PC-9 (cell line): ENCODE results near the gene ZNF512B. TPM values are rescaled to one million over a fixed set of nuclear protein-coding genes. Genes with fewer than 3 reads are reported as not detected.

Source experiments
- BruUV-seq: library from RNA; stranded (reverse); fragments of 400-500 nt; replicated peaks from 2 replicates; lab custom pipeline; 2021; lab: Mats Ljungman, UMichigan
- CTCF ChIA-PET: fragments of 300-600 bp; sonication (Branson Sonifier 250); formaldehyde crosslinking; loops from one replicate; lab custom pipeline; 2022; ENCODE audit warnings: antibody characterized with exemption; lab: Charles Lee
- POLR2A ChIA-PET: fragments of 300-600 bp; sonication (Branson Sonifier 250); formaldehyde crosslinking; loops from one replicate; lab custom pipeline; 2022; ENCODE audit warnings: antibody characterized with exemption; ENCODE audit not compliant: unreplicated experiment; lab: Charles Lee
- DNase-seq, 2 experiments: peaks; one replicate each; pipeline versions ENCODE4 v3.0.0 to v3.0.0-alpha.2; 2015 to 2022; ENCODE audit warnings: mixed read lengths in 1 of 2
- H2AFZ ChIP-seq: fragments of 200-600 bp; sonication (generic); 2 replicates; pipeline ENCODE4 v1.8.1; 2017; ENCODE audit warnings: antibody characterized with exemption
- H3F3A ChIP-seq: fragments of 200-600 bp; sonication (generic); 2 replicates; pipeline ENCODE4 v1.8.1; 2017; ENCODE audit warnings: antibody characterized with exemption, mild to moderate bottlenecking, low read depth; ENCODE audit not compliant: insufficient read depth
- H3K27ac ChIP-seq: fragments of 200-600 bp; sonication (generic); 2 replicates; pipeline ENCODE4 v1.6.1; 2016; ENCODE audit warnings: mixed run types
- H3K27me3 ChIP-seq: fragments of 200-600 bp; sonication (generic); 2 replicates; pipeline ENCODE4 v1.6.1; 2016; ENCODE audit warnings: low read depth, mixed run types; ENCODE audit not compliant: insufficient read depth
- H3K36me3 ChIP-seq: fragments of 200-600 bp; sonication (generic); 2 replicates; pipeline ENCODE4 v1.6.1; 2016; ENCODE audit warnings: low read depth, mixed run types
- H3K4me1 ChIP-seq: fragments of 200-600 bp; sonication (generic); replicated peaks from 2 replicates; pipeline ENCODE4 v1.6.1; 2016; ENCODE audit warnings: mixed run types; ENCODE audit not compliant: insufficient read depth
- H3K4me2 ChIP-seq: fragments of 200-600 bp; sonication (generic); 2 replicates; pipeline ENCODE4 v1.6.1; 2017; ENCODE audit warnings: mixed run types
- H3K4me3 ChIP-seq: fragments of 200-600 bp; sonication (generic); 2 replicates; pipeline ENCODE4 v1.6.1; 2016; ENCODE audit warnings: mixed run types
- H3K79me2 ChIP-seq: fragments of 200-600 bp; sonication (generic); 2 replicates; pipeline ENCODE4 v1.6.1; 2017; ENCODE audit warnings: low read depth, mixed run types
- H3K9me2 ChIP-seq: fragments of 200-600 bp; sonication (generic); 2 replicates; pipeline ENCODE4 v1.8.1; 2017; ENCODE audit warnings: mild to moderate bottlenecking; ENCODE audit not compliant: insufficient read depth
- H3K9me3 ChIP-seq: fragments of 200-600 bp; sonication (generic); 2 replicates; pipeline ENCODE4 v1.8.1; 2016; ENCODE audit warnings: low read depth; ENCODE audit not compliant: insufficient read depth
- H4K20me1 ChIP-seq: fragments of 200-600 bp; sonication (generic); 2 replicates; pipeline ENCODE4 v1.8.1; 2017; ENCODE audit not compliant: insufficient read depth
- CTCF ChIP-seq: fragments of 200-600 bp; sonication (generic); conservative IDR thresholded peaks from 2 replicates; pipeline ENCODE4 v1.6.1; 2017; ENCODE audit warnings: mixed run types, antibody characterized with exemption, mild to moderate bottlenecking, moderate library complexity
- EZH2 ChIP-seq: fragments of 200-600 bp; sonication (generic); IDR thresholded peaks from 2 replicates; pipeline ENCODE4 v1.8.0; 2017; ENCODE audit warnings: antibody characterized with exemption, low read depth
- intact Hi-C: fragments of 100-400 bp; cut with micrococcal nuclease; formaldehyde crosslinking; loops from one replicate; pipeline ENCODE4 v1.10.0; 2022; ENCODE audit not compliant: unreplicated experiment
- total RNA-seq: library from RNA; stranded (reverse); gene quantifications from 2 replicates; pipeline ENCODE4 v1.2.3, GENCODE V29; 2021

Gene ZNF512B
- total RNA-seq, 1 experiment from 2014 or later: 28.1 TPM

GRCh38 chr20:63944078-63944941 lies 25.4 kb downstream of the ZNF512B start:
- H3K79me2 ChIP-seq: peaks cover 35% of the 10 kb centered on the region
- no peak for TF ChIP-seq CTCF
- no peak for TF ChIP-seq EZH2
- CTCF ChIA-PET: no interaction called here

DNA sequence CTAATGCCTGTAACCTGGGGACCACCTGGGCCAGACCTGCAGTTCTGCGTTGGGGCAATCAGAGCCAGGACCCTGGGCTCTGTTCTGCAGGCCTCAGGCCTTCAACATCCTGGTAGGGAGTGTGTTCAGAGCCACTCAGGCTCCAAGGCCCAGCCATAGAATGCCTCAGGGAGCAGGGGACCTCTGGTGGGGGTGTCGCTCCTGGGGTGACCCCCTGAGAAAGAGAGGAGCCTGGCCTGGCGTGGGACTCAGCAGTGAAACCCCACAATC lies 26.0 kb downstream of the ZNF512B start:
- peaks cover 17% of the 10 kb centered on the region for H3K36me3 ChIP-seq
- no peak overlapping the region for H3K4me3 ChIP-seq
- H3K79me2 ChIP-seq: peaks cover 29% of the 10 kb centered on the region
- no peak for DNase-seq
- POLR2A ChIA-PET: no interaction called here
- H3K4me2 ChIP-seq: no peak overlapping the region
- H3K4me1 ChIP-seq: no peaks in the 10 kb centered on the region
- intact Hi-C loops: no loop called here
- peaks cover 40% of the 10 kb centered on the region for H3F3A ChIP-seq
- no peak overlapping the region for H2AFZ ChIP-seq
- TF ChIP-seq EZH2 (no peak), CTCF (no peak)
- peaks cover 77% of the 10 kb centered on the region for H4K20me1 ChIP-seq
- no TSS peak for BruUV-seq
- no peak overlapping the region for H3K27ac ChIP-seq
- no peaks in the 10 kb centered on the region for H3K9me2 ChIP-seq
- CTCF ChIA-PET: no interaction called here
- no peaks in the 10 kb centered on the region for H3K27me3 ChIP-seq
- H3K9me3 ChIP-seq: no peaks in the 10 kb centered on the region

More at GRCh38 chr20:63944078-63944941, 25.4 kb downstream of the ZNF512B start:
- Histone ChIP-seq H2AFZ (no peak overlapping the region), H3K27ac (no peak overlapping the region), H3K9me2 (no peaks in the 10 kb centered on the region), H3K9me3 (no peaks in the 10 kb centered on the region), H3K36me3 (peaks cover 17% of the 10 kb centered on the region), H3K4me3 (no peak overlapping the region), H3K4me2 (no peak overlapping the region), H3K4me1 (no peaks in the 10 kb centered on the region), H4K20me1 (peaks cover 82% of the 10 kb centered on the region), H3K27me3 (no peaks in the 10 kb centered on the region), H3F3A (peaks cover 46% of the 10 kb centered on the region)
- no TSS peak for BruUV-seq
- POLR2A ChIA-PET: no interaction called here
- intact Hi-C loops: no loop called here
- no peak for DNase-seq

DNA sequence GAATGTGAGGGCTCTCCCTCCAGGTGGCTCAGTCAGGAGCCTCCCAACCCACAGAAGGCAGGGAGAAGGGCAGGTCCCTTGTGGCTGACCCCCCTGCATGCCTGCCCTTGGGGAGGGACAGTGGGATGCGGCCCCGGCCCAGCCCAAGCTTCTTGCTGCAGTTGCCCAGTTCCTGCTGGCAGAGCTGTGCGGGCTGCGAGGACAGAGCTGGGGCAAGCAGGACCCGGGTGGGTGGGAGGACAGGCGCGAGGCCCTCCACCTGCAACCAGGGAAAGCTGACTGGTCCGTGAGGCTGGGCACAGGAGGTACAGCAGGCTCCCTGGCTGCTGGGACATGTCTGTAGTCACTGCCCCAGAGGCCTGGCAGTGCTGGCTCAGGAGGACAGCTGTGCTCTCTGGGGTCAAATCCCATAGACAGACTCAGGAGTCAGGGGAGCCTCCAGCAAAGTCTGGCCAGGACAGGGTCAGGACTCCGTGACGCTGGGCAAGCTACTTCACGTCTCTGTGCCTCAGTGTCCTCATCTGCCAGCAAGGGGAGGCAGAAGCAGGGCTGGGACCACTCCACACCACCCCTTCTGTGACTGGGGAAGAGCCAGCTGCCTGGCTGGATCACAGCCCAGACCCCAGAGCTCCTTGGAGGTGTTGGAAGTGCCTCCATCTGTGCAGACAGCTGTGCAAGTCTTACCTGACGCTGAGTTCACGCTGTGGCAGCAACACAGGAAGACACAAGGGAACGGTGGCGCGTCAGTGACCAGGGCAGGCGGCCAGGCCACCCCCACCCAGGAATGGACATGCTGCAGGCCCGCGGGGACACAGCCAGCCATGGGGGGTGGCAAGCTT lies 26.5 kb downstream of the ZNF512B start:
- Histone ChIP-seq H3K4me1 (no peaks in the 10 kb centered on the region), H3K4me2 (no peak overlapping the region), H3K27ac (no peak overlapping the region), H3K4me3 (no peak overlapping the region), H3K79me2 (peaks cover 25% of the 10 kb centered on the region), H3K27me3 (no peaks in the 10 kb centered on the region), H4K20me1 (peaks cover 73% of the 10 kb centered on the region), H3K36me3 (peaks cover 17% of the 10 kb centered on the region), H3F3A (peaks cover 38% of the 10 kb centered on the region), H3K9me3 (no peaks in the 10 kb centered on the region), H2AFZ (no peak overlapping the region), H3K9me2 (no peaks in the 10 kb centered on the region)
- ChIA-PET CTCF (no interaction called here), POLR2A (interaction anchor here (0.6 kb wide), 1 partner anchor 210 kb away, joined by 8 read pairs; no protein-coding TSS in a partner anchor)
- TF ChIP-seq EZH2 (no peak), CTCF (no peak)
- BruUV-seq: no TSS peak
- DNase-seq: no peak
- intact Hi-C loops: no loop called here
